NCI-H526 treated with DMSO at 0.1 percent for 48 hours (cell line): ENCODE measurements around the gene STARD3.

Experiments
- DNase-seq: peaks from one replicate; lab custom pipeline; 2025; lab: John Stamatoyannopoulos, UW

The STARD3 gene

DNA sequence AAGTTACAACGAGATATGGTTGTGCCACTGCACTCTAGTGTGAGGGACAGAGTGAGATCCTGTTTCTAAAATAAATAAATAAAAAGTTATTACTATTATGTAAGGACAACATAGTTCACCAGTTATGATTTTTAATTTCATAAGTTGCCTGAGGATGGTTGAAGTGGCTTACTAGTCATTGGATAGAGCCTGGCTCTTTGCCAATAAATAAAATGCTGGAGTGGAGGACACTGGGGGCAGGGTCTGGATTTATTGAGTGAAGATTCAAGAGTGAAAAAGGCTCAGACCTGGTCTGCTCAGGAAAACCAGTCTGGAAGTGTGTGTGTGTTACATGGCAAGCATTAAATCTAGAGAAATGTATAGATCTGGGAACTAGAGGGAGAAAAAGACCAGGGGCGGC lies 2.1 kb downstream of the STARD3 start:
- DNase-seq: no peak

GRCh38 chr17:39639566-39640458 lies 2.9 kb downstream of the STARD3 start:
- no peak for DNase-seq

DNA sequence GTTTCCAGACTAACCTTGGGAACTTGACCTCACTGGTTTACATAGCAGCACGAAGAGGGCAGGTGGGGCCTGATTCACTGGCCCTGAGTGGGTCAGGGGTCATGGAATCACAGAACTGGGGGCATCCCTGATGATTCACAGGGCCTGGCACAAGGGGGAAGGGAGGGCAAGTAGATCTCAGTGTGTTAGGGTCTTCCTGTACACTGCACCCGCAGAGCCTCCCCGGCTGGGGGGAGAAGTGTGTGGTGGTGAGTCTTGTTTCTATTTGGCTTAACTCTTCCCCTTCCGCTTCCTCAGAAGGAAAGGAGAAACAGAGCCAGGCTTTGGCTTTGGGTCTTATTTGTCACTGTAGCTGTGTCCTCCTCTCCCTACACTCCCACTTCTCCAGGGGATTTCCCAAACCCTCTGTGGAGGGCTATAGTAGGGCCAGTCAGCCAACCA lies 3.7 kb downstream of the STARD3 start:
- no peak for DNase-seq

DNA sequence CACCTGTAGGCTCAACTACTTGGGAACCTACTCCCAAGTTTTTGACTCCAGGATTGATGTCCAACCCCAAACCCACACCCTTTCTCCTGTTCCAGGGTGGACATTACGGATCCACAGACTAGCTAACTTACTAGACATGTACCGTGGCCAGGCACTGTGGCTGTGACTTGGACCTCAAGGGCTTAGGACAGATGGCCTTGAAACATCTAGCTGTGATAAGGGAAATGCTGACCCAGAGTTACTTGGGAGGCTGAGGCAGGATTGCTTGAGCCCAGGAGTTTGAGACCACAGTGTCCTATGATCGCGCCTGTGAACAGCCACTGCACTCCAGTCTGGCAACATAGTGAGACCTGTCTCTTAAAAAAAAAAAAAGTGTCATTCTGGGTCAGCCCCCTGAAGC lies 4.2 kb downstream of the STARD3 start:
- DNase-seq: no peak

DNA sequence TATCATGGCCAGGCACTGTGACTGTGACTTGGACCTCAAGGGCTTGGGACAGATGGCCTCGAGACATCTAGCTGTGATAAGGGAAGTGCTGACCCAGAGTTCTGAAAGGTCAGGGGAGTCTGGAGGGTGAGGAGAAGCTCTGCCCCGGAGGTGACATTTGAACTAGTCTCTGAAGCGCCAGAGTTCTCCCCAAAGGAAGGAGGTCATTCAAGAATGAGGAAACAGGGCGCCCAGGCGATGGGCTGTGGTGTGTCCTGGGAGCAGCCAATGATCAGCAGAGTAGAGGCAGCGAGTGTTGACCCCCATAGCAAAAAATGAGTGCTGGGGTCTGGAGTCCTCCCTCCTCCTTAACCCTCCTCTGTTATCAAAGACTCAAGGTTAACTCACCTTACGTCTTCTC lies 4.9 kb downstream of the STARD3 start:
- no peak for DNase-seq

- DNase-seq: no peak
Measured at GRCh38 chr17:39642291-39643074, 5.5 kb downstream of the STARD3 start.

DNA sequence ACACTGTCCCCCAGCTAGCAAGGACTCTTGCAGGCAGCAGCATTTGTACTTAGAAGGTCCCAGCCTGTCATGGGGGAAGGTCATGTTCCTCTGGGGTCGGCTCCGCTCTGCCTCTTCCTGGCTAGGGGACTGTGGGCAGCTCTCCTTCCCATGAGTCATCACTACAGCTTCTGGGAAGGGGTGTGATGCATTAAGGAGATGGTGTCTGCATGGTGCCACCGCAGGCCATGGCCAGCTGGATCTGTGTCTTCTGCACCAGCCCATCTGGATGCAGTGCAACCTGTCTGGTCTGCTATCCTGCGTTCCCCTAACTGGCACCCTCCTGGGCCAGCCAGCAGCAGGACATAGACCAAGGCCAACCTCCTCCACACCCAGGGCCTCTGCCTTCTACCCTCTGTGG lies 6.3 kb downstream of the STARD3 start:
- no peak for DNase-seq

DNA sequence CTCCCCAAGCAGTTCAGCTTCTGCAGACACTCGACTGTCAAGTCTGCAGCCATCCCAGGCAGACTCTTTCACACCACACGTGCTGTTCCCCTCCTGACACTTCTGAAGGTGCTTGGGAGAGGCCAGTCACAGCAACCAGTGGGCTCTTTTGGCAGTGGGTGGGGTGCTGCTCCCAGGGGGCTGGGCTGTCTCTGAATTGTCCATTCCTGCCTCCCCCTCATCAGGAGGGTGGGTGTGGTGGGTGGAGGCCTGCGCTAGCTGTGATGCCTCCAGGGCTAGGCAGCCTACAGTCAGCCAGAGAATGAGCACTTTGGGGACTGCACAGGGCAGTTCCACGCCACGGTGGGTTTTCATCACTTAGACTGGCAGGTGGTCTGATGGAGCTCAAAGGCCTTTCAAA lies 10.3 kb downstream of the STARD3 start:
- no peak for DNase-seq

DNA sequence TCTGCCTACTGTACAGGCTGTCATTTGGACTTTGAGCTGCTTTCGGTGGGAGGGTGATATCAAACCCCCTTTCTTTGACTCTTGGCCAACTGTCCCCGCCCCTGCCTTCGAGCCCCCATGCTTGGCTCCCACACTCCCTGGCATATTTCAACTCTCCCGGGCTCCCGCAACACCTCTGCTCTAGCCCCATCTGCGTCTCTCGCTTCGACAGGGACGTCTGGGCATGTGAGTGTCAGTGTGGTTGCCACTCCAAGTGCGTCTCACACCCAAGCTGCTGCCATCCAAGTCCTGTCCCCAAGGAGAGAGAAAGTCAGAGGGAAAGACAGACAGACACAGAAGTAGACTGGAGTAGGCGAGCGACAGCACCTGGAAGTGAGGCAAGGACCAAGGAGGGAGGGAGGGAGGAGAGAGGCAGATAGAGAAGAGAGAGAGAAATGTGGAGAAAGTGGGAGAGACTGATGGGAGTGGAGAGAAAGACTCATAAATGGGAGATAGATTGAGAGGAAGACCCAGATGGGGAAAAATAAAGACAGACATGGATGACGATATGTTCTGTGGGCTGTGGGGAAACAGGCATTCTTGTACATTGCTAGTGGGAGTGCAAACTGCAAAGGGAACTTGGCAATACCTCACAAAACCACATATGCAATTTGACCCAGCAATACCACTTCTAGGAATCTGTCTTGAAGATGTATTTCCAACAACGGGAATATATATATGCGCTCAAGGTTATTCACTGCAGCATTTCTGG lies 11.8 kb downstream of the STARD3 start:
- DNase-seq: no peak

DNA sequence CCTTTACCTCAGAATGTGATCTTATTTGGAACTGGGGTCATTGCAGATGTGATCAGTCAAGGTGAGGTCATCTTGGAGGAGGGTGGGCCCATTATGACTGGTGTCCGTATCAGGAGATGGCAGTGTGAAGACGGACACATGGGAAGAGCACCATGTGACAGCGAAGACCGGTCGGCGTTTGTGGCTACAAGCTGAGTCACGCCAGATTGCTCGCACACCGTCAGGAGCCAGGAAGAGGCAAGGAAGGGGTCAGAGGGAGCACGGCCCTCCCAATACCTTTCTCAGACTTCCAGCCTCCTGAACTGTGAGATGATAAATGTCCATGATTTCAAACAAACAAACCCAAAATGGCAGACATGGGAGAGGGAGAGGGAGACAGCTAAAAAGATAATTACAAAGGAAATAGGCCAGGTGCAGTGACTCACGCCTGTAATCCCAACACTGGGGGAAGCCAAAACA lies 13.2 kb downstream of the STARD3 start:
- no peak for DNase-seq

GRCh38 chr17:39651923-39652586 lies 15.1 kb downstream of the STARD3 start:
- no peak for DNase-seq

- DNase-seq: no peak
Measured at GRCh38 chr17:39652587-39653315, 15.8 kb downstream of the STARD3 start.

- no peak for DNase-seq
Measured at GRCh38 chr17:39653316-39653661, 16.3 kb downstream of the STARD3 start.

- DNase-seq: no peak
Measured at GRCh38 chr17:39653662-39654331, 16.9 kb downstream of the STARD3 start.

GRCh38 chr17:39655105-39655504 lies 18.2 kb downstream of the STARD3 start:
- DNase-seq: no peak

- no peak for DNase-seq
Measured at GRCh38 chr17:39658346-39658745, 21.4 kb downstream of the STARD3 start.

- no peak for DNase-seq
Measured at GRCh38 chr17:39658760-39659159, 21.8 kb downstream of the STARD3 start.

- DNase-seq: no peak
Measured at GRCh38 chr17:39659279-39660010, 22.5 kb downstream of the STARD3 start.

- no peak for DNase-seq
Measured at GRCh38 chr17:39660011-39660360, 23.0 kb downstream of the STARD3 start.
